ENCODE measurements around the gene TMBIM6. TPM values are rescaled to one million over a fixed set of nuclear protein-coding genes. Genes with fewer than 3 reads are reported as not detected.
A peak's percentile ranks its signal among the peaks of the same experiment; 100 is the strongest.
"Not testable (repeated sequence)": the region's sequence is repeated elsewhere in the genome, so short reads cannot be mapped to it uniquely, and the experiment has no call there.

Gene TMBIM6
- total RNA-seq, 3 donors from 2014 or later = 364 to 620 (median 409) TPM

DNA sequence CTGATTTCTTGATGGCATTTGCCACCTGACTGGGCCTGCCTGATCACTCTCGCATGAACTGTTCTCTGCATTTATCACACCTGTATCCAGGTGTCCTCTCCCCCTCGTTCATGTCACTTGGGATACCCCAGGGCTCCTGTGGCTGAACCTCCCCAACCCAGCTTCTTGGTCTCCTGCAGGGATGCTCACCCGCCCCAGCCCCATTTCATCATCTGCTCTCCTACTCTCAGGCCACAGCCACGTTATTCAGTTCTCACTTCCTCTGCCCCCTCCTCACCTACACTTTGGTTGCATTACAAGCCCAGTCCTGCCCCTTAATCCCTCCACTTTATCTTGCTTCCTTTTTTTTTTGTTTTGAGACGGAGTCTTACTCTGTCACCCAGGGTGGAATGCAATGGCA is 35.5 kb downstream of the TMBIM6 start:
- no peaks in the 10 kb centered on the region for H3K9me3 ChIP-seq
- intact Hi-C loops (cut with DNase I; ENCODE audit: low total_unique reads) = loop anchor here (10.0 kb wide), 2 partner anchors 188 to 278 kb away; partner anchors contain the start of genes AQP5 and ASIC1
- H3K27me3 ChIP-seq = no peaks in the 10 kb centered on the region
- DNase-seq (ENCODE audit: low spot score in 2 of 2) = no peak
- H3K4me1 ChIP-seq = no peaks in the 10 kb centered on the region
- no peak overlapping the region for H3K27ac ChIP-seq
- TF ChIP-seq POLR2A (IDR thresholded peaks at IDR 0.05) (no peak), POLR2AphosphoS5 (IDR thresholded peaks at IDR 0.05) (no peak)
- TF ChIP-seq, protein P1, sequence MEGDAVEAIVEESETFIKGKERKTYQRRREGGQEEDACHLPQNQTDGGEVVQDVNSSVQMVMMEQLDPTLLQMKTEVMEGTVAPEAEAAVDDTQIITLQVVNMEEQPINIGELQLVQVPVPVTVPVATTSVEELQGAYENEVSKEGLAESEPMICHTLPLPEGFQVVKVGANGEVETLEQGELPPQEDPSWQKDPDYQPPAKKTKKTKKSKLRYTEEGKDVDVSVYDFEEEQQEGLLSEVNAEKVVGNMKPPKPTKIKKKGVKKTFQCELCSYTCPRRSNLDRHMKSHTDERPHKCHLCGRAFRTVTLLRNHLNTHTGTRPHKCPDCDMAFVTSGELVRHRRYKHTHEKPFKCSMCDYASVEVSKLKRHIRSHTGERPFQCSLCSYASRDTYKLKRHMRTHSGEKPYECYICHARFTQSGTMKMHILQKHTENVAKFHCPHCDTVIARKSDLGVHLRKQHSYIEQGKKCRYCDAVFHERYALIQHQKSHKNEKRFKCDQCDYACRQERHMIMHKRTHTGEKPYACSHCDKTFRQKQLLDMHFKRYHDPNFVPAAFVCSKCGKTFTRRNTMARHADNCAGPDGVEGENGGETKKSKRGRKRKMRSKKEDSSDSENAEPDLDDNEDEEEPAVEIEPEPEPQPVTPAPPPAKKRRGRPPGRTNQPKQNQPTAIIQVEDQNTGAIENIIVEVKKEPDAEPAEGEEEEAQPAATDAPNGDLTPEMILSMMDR (IDR thresholded peaks at IDR 0.05) = no peak
- H3K4me3 ChIP-seq = no peak overlapping the region
- no peaks in the 10 kb centered on the region for H3K36me3 ChIP-seq

DNA sequence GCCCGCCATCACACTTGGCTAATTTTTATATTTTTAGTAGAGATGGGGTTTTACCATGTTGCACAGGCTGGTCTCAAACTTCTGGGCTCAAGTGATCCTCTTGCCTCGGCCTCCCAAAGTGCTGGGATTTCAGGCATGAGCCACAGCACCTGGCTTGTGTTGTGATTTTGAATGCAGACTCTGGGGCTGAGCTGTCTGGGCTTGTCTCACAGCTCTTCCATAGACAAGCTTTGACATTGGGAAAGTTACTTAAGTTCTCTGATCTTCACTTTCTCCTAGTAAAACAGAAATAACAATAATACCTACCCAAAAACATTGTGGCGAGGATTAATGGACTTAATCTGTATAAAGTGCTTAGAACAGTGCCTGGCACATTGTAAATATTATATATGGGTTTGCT is 36.0 kb downstream of the TMBIM6 start:
- TF ChIP-seq POLR2A (IDR thresholded peaks at IDR 0.05) (no peak), POLR2AphosphoS5 (IDR thresholded peaks at IDR 0.05) (no peak)
- TF ChIP-seq, protein P1 (IDR thresholded peaks at IDR 0.05) = no peak
- no peak for DNase-seq (ENCODE audit: low spot score in 2 of 2)
- no peaks in the 10 kb centered on the region for H3K4me1 ChIP-seq
- no peak overlapping the region for H3K4me3 ChIP-seq
- no peaks in the 10 kb centered on the region for H3K9me3 ChIP-seq
- no peaks in the 10 kb centered on the region for H3K27me3 ChIP-seq
- H3K36me3 ChIP-seq = no peaks in the 10 kb centered on the region
- H3K27ac ChIP-seq = no peak overlapping the region
- intact Hi-C loops (cut with DNase I; ENCODE audit: low total_unique reads) = loop anchor here (10.0 kb wide), 2 partner anchors 187 to 277 kb away; partner anchors contain the start of genes AQP5 and ASIC1

DNA sequence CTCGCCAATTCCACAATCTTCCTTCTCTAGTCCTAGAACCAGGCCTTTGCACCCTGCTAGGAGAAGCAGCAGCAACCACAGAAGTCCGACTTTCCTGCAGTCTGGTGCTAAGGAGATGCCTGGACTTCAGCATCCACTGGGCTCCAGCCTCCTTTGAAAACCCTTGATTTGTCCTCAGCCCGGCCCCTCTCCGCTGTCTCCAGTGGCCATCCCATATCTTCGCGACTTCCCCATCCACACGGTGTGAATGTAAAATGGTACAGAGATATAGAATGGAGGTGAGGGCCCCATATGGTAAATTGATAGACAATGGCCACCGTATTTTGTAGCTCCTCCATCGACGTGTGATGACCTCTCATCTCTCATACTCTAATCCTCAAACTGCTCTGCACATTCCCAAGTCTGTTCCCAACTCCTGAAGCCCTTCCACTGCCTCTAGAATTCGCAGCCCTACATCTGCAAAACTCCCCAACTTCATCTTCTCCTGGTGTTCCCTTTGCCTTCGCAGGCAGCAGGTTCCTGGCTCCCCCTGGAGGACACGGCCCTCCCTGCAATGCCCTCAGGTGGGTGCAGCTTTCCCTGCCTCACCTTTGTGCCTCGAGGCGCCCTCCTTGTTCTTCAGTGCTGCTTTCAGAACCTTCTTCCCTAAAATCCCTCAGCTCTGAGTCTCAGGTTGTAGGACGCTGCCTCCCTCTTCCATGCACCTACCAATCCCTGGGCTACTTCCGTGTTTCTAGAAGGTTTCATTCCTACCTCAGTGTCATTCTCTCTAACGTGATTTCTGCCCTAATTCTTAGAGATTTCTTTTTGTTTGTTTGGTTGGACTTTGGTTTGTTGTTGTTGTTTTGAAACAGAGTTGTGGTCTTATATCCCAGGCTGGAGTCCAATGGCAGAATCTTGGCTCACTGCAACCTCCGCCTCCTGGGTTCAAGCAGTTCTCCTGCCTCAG is 36.7 kb downstream of the TMBIM6 start:
- Histone ChIP-seq H3K9me3 (no peaks in the 10 kb centered on the region), H3K4me3 (no peak overlapping the region), H3K36me3 (no peaks in the 10 kb centered on the region), H3K27me3 (no peaks in the 10 kb centered on the region), H3K4me1 (no peaks in the 10 kb centered on the region), H3K27ac (no peak overlapping the region)
- DNase-seq (ENCODE audit: low spot score in 2 of 2) = peak in 1 of 2 donors; percentile 60
- intact Hi-C loops (cut with DNase I; ENCODE audit: low total_unique reads) = loop anchor here (10.0 kb wide), 2 partner anchors 187 to 277 kb away; partner anchors contain the start of genes AQP5 and ASIC1
- TF ChIP-seq, protein P1 (IDR thresholded peaks at IDR 0.05) = peak; percentile 22 to 56 (median 54)
- TF ChIP-seq POLR2A (IDR thresholded peaks at IDR 0.05) = no peak
- no peak for TF ChIP-seq POLR2AphosphoS5 (IDR thresholded peaks at IDR 0.05)

DNA sequence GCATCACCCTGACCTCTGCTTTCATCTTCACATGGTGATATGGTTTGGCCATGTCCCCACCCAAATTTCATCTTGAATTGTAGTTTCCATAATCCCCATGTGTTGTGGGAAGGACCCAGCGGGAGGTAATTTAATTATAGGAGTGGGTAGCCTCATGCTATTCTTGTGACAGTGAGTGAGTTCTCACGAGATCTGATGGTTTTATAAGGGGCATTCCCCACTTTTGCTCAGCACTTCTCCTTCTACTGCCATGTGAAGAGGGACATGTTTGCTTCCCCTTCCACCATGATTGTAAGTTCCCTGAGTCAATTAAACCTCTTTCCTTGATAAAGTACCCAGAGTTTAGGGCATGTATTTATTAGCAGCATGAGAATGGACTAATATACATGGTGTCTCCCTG is 38.2 kb downstream of the TMBIM6 start:
- H3K9me3 ChIP-seq = no peaks in the 10 kb centered on the region
- intact Hi-C loops (cut with DNase I; ENCODE audit: low total_unique reads) = loop anchor here (10.0 kb wide), 2 partner anchors 185 to 275 kb away; partner anchors contain the start of genes AQP5 and ASIC1

DNA sequence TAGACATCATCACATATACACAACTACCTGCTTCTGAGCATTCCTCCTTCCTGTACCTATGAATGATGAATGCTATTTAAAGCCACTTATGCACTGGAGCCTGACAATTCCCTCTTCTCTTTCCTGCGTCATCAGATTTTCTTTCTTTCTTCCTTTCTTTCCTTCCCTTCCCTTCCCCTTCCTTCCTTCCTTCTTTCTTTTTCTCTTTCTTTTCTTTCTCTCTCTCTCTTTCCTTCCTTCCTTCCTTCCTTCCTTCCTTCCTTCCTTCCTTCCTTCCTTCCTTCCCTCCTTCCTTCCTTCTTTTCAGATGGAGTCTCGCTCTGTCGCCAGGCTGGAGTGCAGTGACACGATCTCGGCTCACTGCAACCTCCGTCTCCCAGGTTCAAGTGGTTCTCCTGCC is 39.6 kb downstream of the TMBIM6 start:
- H3K27me3 ChIP-seq; intact Hi-C loops (cut with DNase I; ENCODE audit: low total_unique reads); H3K27ac ChIP-seq; H3K36me3 ChIP-seq; H3K9me3 ChIP-seq; DNase-seq (ENCODE audit: low spot score in 2 of 2); H3K4me1 ChIP-seq; H3K4me3 ChIP-seq: not testable (repeated sequence)

More for the DNA sequence above, 38.2 kb downstream of the TMBIM6 start:
- no peaks in the 10 kb centered on the region for H3K4me1 ChIP-seq
- TF ChIP-seq, protein P1 (IDR thresholded peaks at IDR 0.05) = no peak
- no peak for TF ChIP-seq POLR2A (IDR thresholded peaks at IDR 0.05)
- TF ChIP-seq POLR2AphosphoS5 (IDR thresholded peaks at IDR 0.05) = no peak
- no peaks in the 10 kb centered on the region for H3K27me3 ChIP-seq
- H3K36me3 ChIP-seq = no peaks in the 10 kb centered on the region
- no peak for DNase-seq (ENCODE audit: low spot score in 2 of 2)
- H3K4me3 ChIP-seq = no peak overlapping the region
- no peak overlapping the region for H3K27ac ChIP-seq
